Measurements from ENCODE around the gene FAM168B. TPM values are rescaled to one million over a fixed set of nuclear protein-coding genes. Genes with fewer than 3 reads are reported as not detected.

FAM168B gene
- total RNA-seq, 1 experiment from 2014 or later: 81.4 TPM

GRCh38 chr2:131058920-131059319 is 34.3 kb downstream of the FAM168B start:
- peaks cover 35% of the 10 kb centered on the region for H3K79me2 ChIP-seq (ENCODE audit: insufficient read depth, low read length)

More at GRCh38 chr2:131058920-131059319, 34.3 kb downstream of the FAM168B start:
- Histone ChIP-seq H3K27ac (ENCODE audit: insufficient read length, low read depth, low read length) (no peak overlapping the region), H2BK12ac (ENCODE audit: insufficient read length, low read depth, low read length) (no peak overlapping the region), H2BK5ac (ENCODE audit: insufficient read length, low read length) (no peak overlapping the region), H2BK15ac (ENCODE audit: low read depth, low read length) (no peak overlapping the region), H3K9ac (ENCODE audit: extremely low read depth, insufficient read length, low read length) (no peak overlapping the region), H2BK20ac (ENCODE audit: low read depth, low read length, poor library complexity, severe bottlenecking) (no peak overlapping the region), H3K79me1 (ENCODE audit: insufficient read depth, low read depth, low read length, poor library complexity, severe bottlenecking) (peaks cover 13% of the 10 kb centered on the region), H4K20me1 (ENCODE audit: control insufficient read depth, insufficient read depth, insufficient read length) (peaks cover 3% of the 10 kb centered on the region), H3K27me3 (ENCODE audit: insufficient read depth, low read length) (no peaks in the 10 kb centered on the region), H3K18ac (ENCODE audit: insufficient read length, low read depth, low read length) (no peak overlapping the region), H3K9me3 (ENCODE audit: control insufficient read depth, low read depth, low read length) (no peaks in the 10 kb centered on the region), H2AFZ (ENCODE audit: low read length) (no peak overlapping the region), H4K8ac (replicated peaks; ENCODE audit: insufficient read length, low read depth, low read length) (no peak overlapping the region), H3K14ac (ENCODE audit: insufficient read depth, low read length) (no peak overlapping the region; the same call in 1 of the 2 replicates), H3K56ac (ENCODE audit: insufficient read length, low read depth, low read length) (no peak overlapping the region), H2BK120ac (ENCODE audit: low read depth, low read length, poor library complexity, severe bottlenecking) (no peak overlapping the region), H3K4me1 (ENCODE audit: insufficient read depth, low read length) (no peaks in the 10 kb centered on the region; the same call in 1 of the 2 replicates), H3K23me2 (ENCODE audit: insufficient read length, low read depth, low read length, poor library complexity, severe bottlenecking) (no peaks in the 10 kb centered on the region), H4K5ac (ENCODE audit: insufficient read length, low read depth, low read length) (no peak overlapping the region), H2AK5ac (ENCODE audit: insufficient read length, low read length) (no peak overlapping the region), H3K23ac (ENCODE audit: insufficient read length, low read depth, low read length) (no peak overlapping the region), H3T11ph (ENCODE audit: low read length) (no peak overlapping the region), H4K91ac (ENCODE audit: insufficient read length, low read depth, low read length) (no peak overlapping the region), H3K4me2 (ENCODE audit: insufficient read depth, insufficient read length, low read length) (no peak overlapping the region), H3K4ac (ENCODE audit: low read depth, low read length) (no peak overlapping the region)
- Mint-ChIP-seq H3K36me3 (ENCODE audit: insufficient read depth in 1 of 3, low read depth in 3 of 3) (peaks cover 43 to 84% (median 74%) of the 10 kb centered on the region in 3 experiments; a peak in 6 of 7 replicates), H3K9me3 (no peaks in the 10 kb centered on the region), H3K27me3 (ENCODE audit: low read depth) (no peaks in the 10 kb centered on the region), H3K27ac (peak overlapping the region in 1 of 3 experiments; percentile 83; a peak in 1 of 7 replicates), H3K4me1 (peaks cover 13 to 22% of the 10 kb centered on the region in 2 experiments), H3K4me3 (no peak overlapping the region)
- DNase-seq: no peak
- TF ChIP-seq CTCF (conservative IDR thresholded peaks at IDR 0.05): no peak
- no CpG with 5 or more reads among the region's 4 CpGs for WGBS (ENCODE audit: extremely low coverage, insufficient read length, low lambda C conversion rate)

Measured in H9 (cell line).